GM18502 (cell line): ENCODE measurements around the gene SEMA5A.

Experiments
- ATAC-seq: cut with Tn5 transposase; IDR thresholded peaks from one replicate; pipeline ENCODE4 v1.9.1; 2021; ENCODE audit warnings: mild to moderate bottlenecking; ENCODE audit not compliant: unreplicated experiment, poor library complexity

SEMA5A gene

DNA sequence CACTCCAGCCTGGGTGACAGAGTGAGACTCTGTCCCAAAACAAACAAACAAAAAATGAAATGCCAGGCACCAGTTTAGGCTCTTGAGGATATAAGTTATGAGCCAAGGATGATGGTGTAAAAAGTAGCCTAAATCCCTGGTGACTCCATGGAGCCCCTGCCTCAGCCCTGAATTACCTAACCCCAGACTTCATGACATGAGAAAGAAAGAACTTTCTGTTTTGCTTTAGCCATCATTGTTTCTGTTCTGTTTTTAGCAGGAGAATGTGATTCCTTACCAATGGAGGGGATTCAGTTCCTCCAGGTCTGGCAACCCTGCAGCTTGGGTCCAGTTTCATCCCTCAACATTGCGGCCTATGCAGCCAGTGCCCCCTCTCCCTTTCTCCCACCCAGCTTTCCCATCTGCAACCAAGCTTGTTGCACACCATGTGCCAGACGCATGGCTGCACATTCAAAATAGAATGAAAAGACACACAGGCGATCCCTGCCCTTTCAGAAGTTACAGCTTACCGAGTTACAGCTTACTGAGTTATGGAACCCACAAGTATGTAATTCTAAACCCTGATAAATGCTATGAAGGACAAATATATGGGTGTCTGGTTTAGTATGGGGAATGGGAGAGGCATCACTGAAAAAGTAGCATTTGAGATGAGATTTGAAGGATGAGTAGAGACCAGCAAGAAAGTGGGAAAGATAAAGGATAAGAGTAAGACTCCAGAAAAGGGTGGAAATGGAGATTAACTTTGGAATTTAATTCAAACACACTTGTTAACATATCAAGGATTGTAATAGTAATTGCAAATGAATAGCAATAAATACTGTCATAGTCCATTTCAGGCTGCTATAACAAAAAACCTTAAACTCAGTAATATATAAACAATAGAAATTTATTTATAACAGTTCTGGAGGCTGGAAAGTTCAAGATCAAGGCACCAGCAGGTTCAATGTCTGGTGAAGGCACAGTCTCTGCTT, 6.0 kb upstream of the SEMA5A start:
- ATAC-seq, result no peak

GRCh38 chr5:9549941-9550340, 4.1 kb upstream of the SEMA5A start:
- ATAC-seq, result no peak

GRCh38 chr5:9547122-9547947, 1.5 kb upstream of the SEMA5A start:
- ATAC-seq, result no peak

DNA sequence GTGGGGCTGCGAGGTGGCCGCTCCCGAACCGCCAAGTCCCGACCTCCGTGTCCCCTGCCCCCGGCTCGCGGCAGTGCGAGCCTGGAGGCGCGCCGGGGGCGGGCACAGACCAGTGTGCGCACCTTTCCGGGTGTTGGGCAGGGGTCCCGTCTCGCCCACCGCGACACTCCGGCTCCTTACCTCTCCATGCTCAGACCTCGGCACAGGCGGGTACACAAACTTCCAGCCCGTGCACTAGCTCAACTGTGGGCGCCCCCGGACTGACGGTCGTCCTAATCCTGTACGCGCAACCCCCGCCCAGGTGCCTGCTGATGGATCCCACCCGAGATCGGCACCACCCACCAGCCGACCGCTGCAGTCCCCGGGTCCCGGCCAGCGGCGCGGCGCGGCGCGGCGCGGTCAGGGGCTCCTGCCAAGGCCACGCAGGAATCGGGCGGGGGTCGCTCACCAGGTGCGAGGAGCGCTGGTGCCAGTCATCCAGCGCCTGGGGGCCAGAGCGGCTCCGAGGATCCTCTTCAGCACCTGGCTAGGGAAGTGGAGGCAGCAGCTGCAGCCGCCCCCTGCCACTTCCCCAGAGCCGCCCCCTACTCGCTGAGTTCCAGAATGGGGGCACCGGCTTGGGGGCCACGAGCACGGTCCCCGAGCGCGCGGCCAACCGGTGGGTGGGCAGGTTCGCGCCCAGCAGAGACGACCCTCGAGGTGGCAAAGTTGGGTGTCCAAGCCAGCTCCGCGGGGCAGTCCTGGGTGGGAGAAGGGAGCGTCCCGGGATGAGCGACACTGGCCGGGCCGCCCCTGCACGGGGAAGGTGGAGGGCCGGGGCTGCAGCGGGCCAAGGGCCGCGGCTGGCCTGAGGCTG, 511 bp downstream of the SEMA5A start:
- ATAC-seq, result peak; percentile 7

GRCh38 chr5:9544502-9545135, 1.3 kb downstream of the SEMA5A start:
- ATAC-seq, result peak; percentile 72

DNA sequence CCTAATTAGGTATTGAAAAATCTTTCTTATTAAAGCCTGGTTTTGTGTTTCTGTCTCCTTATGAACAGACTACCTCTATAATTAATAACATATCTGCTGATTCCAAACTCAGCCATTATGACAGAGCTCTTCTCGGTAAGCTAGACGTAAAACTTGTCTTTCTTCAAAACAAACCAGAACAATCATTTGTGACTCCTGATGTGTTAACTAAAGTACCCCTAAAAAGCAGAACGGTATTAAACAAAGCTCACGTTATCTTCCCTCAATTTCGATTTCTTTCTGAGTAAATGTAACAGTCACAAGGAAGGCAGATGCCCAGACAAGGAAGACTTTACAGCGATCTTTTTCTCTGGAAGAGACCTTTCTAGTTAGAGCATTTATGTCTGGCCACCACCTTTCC, 1.8 kb downstream of the SEMA5A start:
- ATAC-seq, result no peak

GRCh38 chr5:9543311-9543920, 2.5 kb downstream of the SEMA5A start:
- no peak for ATAC-seq

DNA sequence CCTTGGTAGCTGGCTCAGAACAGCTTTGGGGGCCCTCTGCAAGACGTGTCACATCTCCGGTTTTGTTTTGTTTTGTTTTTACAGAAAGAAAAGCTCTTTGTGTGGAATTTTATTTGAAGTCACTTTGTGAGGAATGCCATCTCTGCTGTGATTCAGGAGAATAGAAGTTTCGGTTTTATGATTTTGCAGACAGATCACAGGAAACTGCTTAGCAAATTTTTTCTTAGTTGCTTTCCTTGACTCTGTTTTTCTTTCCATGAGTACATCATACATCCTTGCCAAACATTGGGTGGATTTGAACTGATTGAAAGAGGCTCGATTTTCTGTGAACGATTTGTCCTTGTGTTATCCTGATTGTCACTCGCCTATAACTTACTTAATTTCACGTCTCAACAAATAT, 5.1 kb downstream of the SEMA5A start:
- no peak for ATAC-seq

DNA sequence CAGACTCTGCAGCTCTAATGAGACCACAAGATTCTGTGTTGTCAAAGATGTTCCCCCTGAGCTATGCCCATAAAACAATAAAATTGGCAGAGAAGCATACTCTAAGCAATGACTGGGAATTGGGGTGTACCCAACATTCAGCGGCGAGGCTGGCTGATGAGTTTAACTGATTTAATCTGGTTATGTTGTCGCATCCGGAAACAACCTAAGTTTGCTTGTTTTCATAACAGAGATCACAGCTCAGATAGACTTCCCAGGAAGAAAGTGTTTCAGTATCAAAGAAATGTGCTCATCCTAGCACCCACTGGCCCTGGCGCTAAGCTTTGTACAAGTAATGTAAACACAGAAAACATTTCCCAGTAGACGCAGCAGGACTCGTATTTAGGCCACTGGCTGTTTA, 7.4 kb downstream of the SEMA5A start:
- no peak for ATAC-seq

- no peak for ATAC-seq
Measured at GRCh38 chr5:9537223-9538141, 8.4 kb downstream of the SEMA5A start.

DNA sequence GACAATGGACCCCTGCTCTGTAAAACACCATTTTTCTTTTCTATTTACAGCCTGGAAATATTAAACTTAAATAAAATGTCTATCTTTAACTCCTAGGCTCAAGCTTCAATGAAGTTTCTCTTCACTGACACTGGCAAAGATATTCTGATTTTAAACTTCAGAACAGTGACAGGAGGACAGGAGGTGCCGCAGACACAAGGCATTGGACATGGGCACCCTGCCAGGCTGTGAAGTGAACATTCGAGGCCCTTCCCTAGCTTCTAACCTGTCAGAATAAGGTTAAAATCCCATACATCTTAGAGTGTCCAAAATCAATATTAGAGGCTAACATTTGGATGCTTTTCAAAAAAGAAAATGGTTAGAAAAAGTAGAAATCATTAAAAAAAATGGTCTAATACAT, 9.2 kb downstream of the SEMA5A start:
- no peak for ATAC-seq

GRCh38 chr5:9534881-9535517, 10.9 kb downstream of the SEMA5A start:
- no peak for ATAC-seq

- no peak for ATAC-seq
Measured at GRCh38 chr5:9533562-9534364, 12.1 kb downstream of the SEMA5A start.

GRCh38 chr5:9533096-9533495, 12.8 kb downstream of the SEMA5A start:
- no peak for ATAC-seq

DNA sequence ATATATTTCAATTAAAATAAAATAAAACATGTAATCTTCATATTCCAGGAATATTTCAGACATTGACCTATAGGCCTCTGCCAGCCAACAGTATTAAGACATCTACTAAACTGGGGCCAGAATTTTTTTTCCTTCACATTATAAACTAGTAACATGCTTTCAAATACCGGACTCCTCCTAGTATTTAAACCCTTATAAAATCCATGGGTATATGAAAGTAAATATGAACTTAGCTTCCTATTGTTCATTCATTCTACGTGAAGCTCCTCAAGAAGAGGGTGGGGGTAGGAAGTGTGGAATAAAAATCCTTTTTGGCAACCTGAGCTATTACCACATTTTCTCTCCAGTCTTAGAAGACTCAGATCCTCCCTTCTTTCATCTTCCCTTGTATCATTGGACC, 16.4 kb downstream of the SEMA5A start:
- no peak for ATAC-seq

DNA sequence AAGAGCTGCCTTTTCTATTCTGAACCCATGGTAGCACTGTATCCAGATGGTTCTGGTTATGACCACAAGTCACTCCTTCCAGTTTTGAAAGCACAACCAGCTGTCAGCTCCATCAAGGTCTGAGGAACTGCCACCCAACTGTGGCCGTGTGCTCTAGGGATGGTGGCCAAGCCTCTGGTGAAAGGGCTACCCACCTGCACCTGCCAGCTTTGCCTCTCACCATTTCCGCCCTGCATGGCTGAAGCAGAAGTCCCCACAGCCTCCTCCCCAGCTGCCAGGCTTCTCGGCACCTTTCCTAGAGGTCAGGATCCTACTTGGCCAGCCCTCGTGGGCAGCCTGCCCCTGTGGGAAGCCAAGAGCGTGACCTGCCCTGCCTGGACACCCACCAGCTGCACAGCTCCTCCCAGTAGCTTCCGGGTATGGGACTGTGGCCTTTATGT, 16.8 kb downstream of the SEMA5A start:
- peak; percentile 63 for ATAC-seq

GRCh38 chr5:9524941-9525340, 20.9 kb downstream of the SEMA5A start:
- ATAC-seq, result no peak
